Measurements from ENCODE around the gene FBLN7. TPM values are rescaled to one million over a fixed set of nuclear protein-coding genes. Genes with fewer than 3 reads are reported as not detected.
"Not testable (repeated sequence)": the region's sequence is repeated elsewhere in the genome, so short reads cannot be mapped to it uniquely, and the experiment has no call there.

FBLN7 gene
- total RNA-seq, 1 experiment from 2014 or later, result 0.73 TPM

DNA sequence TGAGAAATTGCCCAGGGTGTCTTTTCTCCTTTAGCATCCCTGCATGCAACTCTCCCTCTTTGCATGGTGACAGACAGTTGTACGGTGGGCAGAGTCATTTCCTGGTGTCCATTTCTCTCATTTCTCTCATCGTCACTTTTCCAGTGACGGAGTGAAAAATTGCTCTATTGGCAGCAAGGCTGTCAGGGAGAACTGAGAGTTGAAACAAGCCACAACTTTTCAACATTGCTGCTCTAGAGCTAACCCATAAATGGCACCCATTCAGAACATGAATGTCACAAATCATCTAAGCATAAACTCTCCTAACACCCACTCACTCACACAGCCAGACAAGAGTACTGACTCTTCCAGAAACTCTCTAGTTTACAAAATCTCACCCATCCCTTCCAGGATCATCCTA, 61.0 kb downstream of the FBLN7 start:
- no peak for DNase-seq
- no peaks in the 10 kb centered on the region for H3K4me1 Mint-ChIP-seq (ENCODE audit: low read depth, unreplicated experiment)
- H3K27me3 Mint-ChIP-seq (ENCODE audit: unreplicated experiment), result peaks cover 16% of the 10 kb centered on the region
- no peak for TF ChIP-seq CTCF (IDR thresholded peaks at IDR 0.05; ENCODE audit: unreplicated experiment)
- BruUV-seq (replicated peaks), result no TSS peak
- H3K4me3 Mint-ChIP-seq (ENCODE audit: low read depth, unreplicated experiment), result no peak overlapping the region
- H3K27ac Mint-ChIP-seq (ENCODE audit: unreplicated experiment), result no peak overlapping the region
- intact Hi-C loops (cut with micrococcal nuclease; ENCODE audit: unreplicated experiment), result no loop called here
- no peaks in the 10 kb centered on the region for H3K36me3 Mint-ChIP-seq (ENCODE audit: insufficient read depth, unreplicated experiment)
- H3K9me3 Mint-ChIP-seq (ENCODE audit: low read depth, unreplicated experiment), result peaks cover 1% of the 10 kb centered on the region
- CTCF ChIA-PET, result no interaction called here

GRCh38 chr2:112201696-112202430, 63.7 kb downstream of the FBLN7 start:
- H3K27me3 Mint-ChIP-seq (ENCODE audit: unreplicated experiment), result peaks cover 13% of the 10 kb centered on the region
- H3K36me3 Mint-ChIP-seq (ENCODE audit: insufficient read depth, unreplicated experiment), result no peaks in the 10 kb centered on the region
- TF ChIP-seq CTCF (IDR thresholded peaks at IDR 0.05; ENCODE audit: unreplicated experiment), result no peak
- intact Hi-C loops (cut with micrococcal nuclease; ENCODE audit: unreplicated experiment), result no loop called here
- no TSS peak for BruUV-seq (replicated peaks)
- H3K27ac Mint-ChIP-seq (ENCODE audit: unreplicated experiment), result no peak overlapping the region
- H3K4me3 Mint-ChIP-seq (ENCODE audit: low read depth, unreplicated experiment), result no peak overlapping the region
- no peak for DNase-seq
- H3K9me3 Mint-ChIP-seq (ENCODE audit: low read depth, unreplicated experiment), result peaks cover 5% of the 10 kb centered on the region
- CTCF ChIA-PET, result no interaction called here
- no peaks in the 10 kb centered on the region for H3K4me1 Mint-ChIP-seq (ENCODE audit: low read depth, unreplicated experiment)

GRCh38 chr2:112204411-112204810, 66.2 kb downstream of the FBLN7 start:
- no peak for DNase-seq
- Mint-ChIP-seq H3K36me3 (ENCODE audit: insufficient read depth, unreplicated experiment) (peaks cover 1% of the 10 kb centered on the region), H3K27ac (ENCODE audit: unreplicated experiment) (no peak overlapping the region), H3K9me3 (ENCODE audit: low read depth, unreplicated experiment) (peaks cover 5% of the 10 kb centered on the region), H3K27me3 (ENCODE audit: unreplicated experiment) (no peaks in the 10 kb centered on the region), H3K4me3 (ENCODE audit: low read depth, unreplicated experiment) (no peak overlapping the region), H3K4me1 (ENCODE audit: low read depth, unreplicated experiment) (no peaks in the 10 kb centered on the region)
- intact Hi-C loops (cut with micrococcal nuclease; ENCODE audit: unreplicated experiment), result no loop called here
- no TSS peak for BruUV-seq (replicated peaks)
- CTCF ChIA-PET, result no interaction called here
- no peak for TF ChIP-seq CTCF (IDR thresholded peaks at IDR 0.05; ENCODE audit: unreplicated experiment)

GRCh38 chr2:112207905-112208304, 69.7 kb downstream of the FBLN7 start:
- CTCF ChIA-PET; BruUV-seq (replicated peaks); H3K4me3 Mint-ChIP-seq (ENCODE audit: low read depth, unreplicated experiment); H3K4me1 Mint-ChIP-seq (ENCODE audit: low read depth, unreplicated experiment); H3K36me3 Mint-ChIP-seq (ENCODE audit: insufficient read depth, unreplicated experiment); H3K27me3 Mint-ChIP-seq (ENCODE audit: unreplicated experiment); H3K27ac Mint-ChIP-seq (ENCODE audit: unreplicated experiment); intact Hi-C loops (cut with micrococcal nuclease; ENCODE audit: unreplicated experiment); DNase-seq; H3K9me3 Mint-ChIP-seq (ENCODE audit: low read depth, unreplicated experiment): not testable (repeated sequence)

- no peak for TF ChIP-seq CTCF (IDR thresholded peaks at IDR 0.05; ENCODE audit: unreplicated experiment)
- no TSS peak for BruUV-seq (replicated peaks)
- DNase-seq, result no peak
- Mint-ChIP-seq H3K36me3 (ENCODE audit: insufficient read depth, unreplicated experiment) (peaks cover 5% of the 10 kb centered on the region), H3K27me3 (ENCODE audit: unreplicated experiment) (no peaks in the 10 kb centered on the region), H3K4me1 (ENCODE audit: low read depth, unreplicated experiment) (no peaks in the 10 kb centered on the region), H3K4me3 (ENCODE audit: low read depth, unreplicated experiment) (no peak overlapping the region), H3K27ac (ENCODE audit: unreplicated experiment) (no peak overlapping the region), H3K9me3 (ENCODE audit: low read depth, unreplicated experiment) (peaks cover 4% of the 10 kb centered on the region)
- CTCF ChIA-PET, result interaction anchor here (1.0 kb wide), 1 partner anchor 217 kb away, joined by 4 read pairs; the partner anchor contains the start of gene RGPD8
- intact Hi-C loops (cut with micrococcal nuclease; ENCODE audit: unreplicated experiment), result no loop called here
Observed at GRCh38 chr2:112216167-112216566, 78.0 kb downstream of the FBLN7 start.

All from Calu3 (cell line).